Ishikawa (cell line): ENCODE results near the gene ADM5.

Experiments used
- CEBPB ChIP-seq: IDR thresholded peaks from 2 replicates; pipeline ENCODE4 v1.6.1; 2012
- CREB1 ChIP-seq: IDR thresholded peaks from 2 replicates; pipeline ENCODE4 v1.6.1; 2012; ENCODE audit warnings: low read depth
- EGR1 ChIP-seq: IDR thresholded peaks from 2 replicates; pipeline ENCODE4 v1.6.1; 2012
- EP300 ChIP-seq: IDR thresholded peaks from 2 replicates; pipeline ENCODE4 v1.6.1; 2012; ENCODE audit warnings: borderline replicate concordance
- MAX ChIP-seq: IDR thresholded peaks from 2 replicates; pipeline ENCODE4 v1.6.1; 2012
- NFIC ChIP-seq: IDR thresholded peaks from 2 replicates; pipeline ENCODE4 v1.6.1; 2012
- RAD21 ChIP-seq: IDR thresholded peaks from 2 replicates; pipeline ENCODE4 v1.6.1; 2012; ENCODE audit warnings: low read depth
- REST ChIP-seq: IDR thresholded peaks from 2 replicates; pipeline ENCODE4 v1.6.1; 2012; ENCODE audit warnings: low read depth, mild to moderate bottlenecking
- TAF1 ChIP-seq: IDR thresholded peaks from 2 replicates; pipeline ENCODE4 v1.6.1; 2012; ENCODE audit warnings: low read depth, mild to moderate bottlenecking
- TCF12 ChIP-seq: IDR thresholded peaks from 2 replicates; pipeline ENCODE4 v1.6.1; 2012; ENCODE audit warnings: low read depth
- TEAD4 ChIP-seq: IDR thresholded peaks from 2 replicates; pipeline ENCODE4 v1.6.1; 2012
- USF1 ChIP-seq: IDR thresholded peaks from 2 replicates; pipeline ENCODE4 v1.6.1; 2012
- YY1 ChIP-seq: IDR thresholded peaks from 2 replicates; pipeline ENCODE4 v1.6.1; 2012; ENCODE audit warnings: low read depth
- ZBTB7A ChIP-seq: IDR thresholded peaks from 2 replicates; pipeline ENCODE4 v1.6.1; 2012; ENCODE audit warnings: low read depth

GRCh38 chr19:49663224-49663623 lies 26.2 kb upstream of the ADM5 start:
- no peak for TF ChIP-seq CEBPB
- TF ChIP-seq REST, result no peak
- TF ChIP-seq CREB1, result no peak
- TF ChIP-seq EP300, result no peak
- TF ChIP-seq YY1, result no peak
- no peak for TF ChIP-seq EGR1
- no peak for TF ChIP-seq TAF1
- TF ChIP-seq RAD21, result no peak
- TF ChIP-seq USF1, result no peak
- TF ChIP-seq MAX, result no peak
- no peak for TF ChIP-seq ZBTB7A
- no peak for TF ChIP-seq NFIC
- no peak for TF ChIP-seq TCF12
- TF ChIP-seq TEAD4, result no peak
